Duodenal mucosa (tissue), 2 donors: Measurements from ENCODE around the gene MIGA1.
A peak's percentile ranks its signal among the peaks of the same experiment; 100 is the strongest.
"Not testable (repeated sequence)": the region's sequence is repeated elsewhere in the genome, so short reads cannot be mapped to it uniquely, and the experiment has no call there.

Experiments used
- H3K27ac ChIP-seq: one replicate; pipeline ENCODE4 v1.7.0; 2013; ENCODE audit warnings: low read depth, low read length
- H3K27me3 ChIP-seq, 2 donors: one replicate each; pipeline ENCODE4 v1.7.0; 2013; ENCODE audit warnings: low read length in 2 of 2, control low read depth in 1 of 2; ENCODE audit not compliant: insufficient read depth in 2 of 2, control insufficient read depth in 1 of 2
- H3K36me3 ChIP-seq, 2 donors: one replicate each; pipeline ENCODE4 v1.7.0; 2013; ENCODE audit warnings: low read length in 2 of 2, control low read depth in 1 of 2; ENCODE audit not compliant: insufficient read depth in 2 of 2, control insufficient read depth in 1 of 2
- H3K4me1 ChIP-seq, 2 donors: one replicate each; pipeline ENCODE4 v1.7.0; 2013; ENCODE audit warnings: low read length in 2 of 2, control low read depth in 1 of 2; ENCODE audit not compliant: insufficient read depth in 2 of 2, control insufficient read depth in 1 of 2
- H3K4me3 ChIP-seq, 2 donors: one replicate each; pipeline ENCODE4 v1.7.0; 2013; ENCODE audit warnings: low read length in 2 of 2, low read depth in 1 of 2
- H3K9ac ChIP-seq, 2 donors: one replicate each; pipeline ENCODE4 v1.7.0; 2013; ENCODE audit warnings: low read length in 2 of 2, low read depth in 1 of 2
- H3K9me3 ChIP-seq, 2 donors: one replicate each; pipeline ENCODE4 v1.7.0; 2013; ENCODE audit warnings: low read length in 2 of 2, control low read depth in 1 of 2; ENCODE audit not compliant: control insufficient read depth in 1 of 2

The MIGA1 gene

GRCh38 chr1:77759071-77760028 lies 20.1 kb upstream of the MIGA1 start, which contains the start of gene USP33:
Gene USP33, minus strand, starts transcription at chr1:77759852. Its CDS starts 18,155 bp downstream, at chr1:77741697.
- Histone ChIP-seq H3K4me1 (peaks cover 2 to 24% of the 10 kb centered on the region in 2 donors), H3K9ac (peak within 1 kb of the TSS; percentile 81 to 88), H3K9me3 (no peaks in the 10 kb centered on the region), H3K36me3 (no peaks in the 10 kb centered on the region), H3K27ac (peak within 1 kb of the TSS; percentile 83), H3K27me3 (no peaks in the 10 kb centered on the region), H3K4me3 (peak within 1 kb of the TSS; percentile 80 to 94)

DNA sequence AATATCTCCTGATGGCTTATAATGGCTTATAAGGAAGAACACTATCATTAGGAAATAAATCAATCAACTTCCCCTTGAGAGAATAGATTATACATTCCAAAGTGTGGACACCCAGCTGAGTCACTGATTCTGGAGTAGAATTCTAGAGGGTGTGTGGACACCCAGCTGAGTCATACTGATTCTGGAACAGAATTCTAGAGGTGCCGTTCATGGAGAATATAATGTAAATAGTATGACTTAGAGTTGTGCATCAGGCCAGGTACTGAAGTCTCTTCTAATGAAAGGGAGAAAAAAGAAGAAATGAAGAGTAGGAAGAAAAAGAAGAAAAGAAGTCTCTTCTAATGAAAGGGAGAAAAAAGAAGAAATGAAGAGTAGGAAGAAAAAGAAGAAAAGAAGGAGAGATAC lies 17.4 kb upstream of the MIGA1 start:
- H3K4me1 ChIP-seq = peaks cover 2 to 15% of the 10 kb centered on the region in 2 donors
- H3K27ac ChIP-seq = no peak overlapping the region
- no peak overlapping the region for H3K4me3 ChIP-seq
- no peaks in the 10 kb centered on the region for H3K9me3 ChIP-seq
- H3K27me3 ChIP-seq = no peaks in the 10 kb centered on the region
- no peak overlapping the region for H3K9ac ChIP-seq
- H3K36me3 ChIP-seq = no peaks in the 10 kb centered on the region

- Histone ChIP-seq H3K4me1 (no peaks in the 10 kb centered on the region), H3K4me3 (no peak overlapping the region), H3K36me3 (no peaks in the 10 kb centered on the region), H3K27ac (no peak overlapping the region), H3K9me3 (no peaks in the 10 kb centered on the region), H3K9ac (no peak overlapping the region), H3K27me3 (no peaks in the 10 kb centered on the region)
Measured at GRCh38 chr1:77768006-77768405, 11.4 kb upstream of the MIGA1 start.

DNA sequence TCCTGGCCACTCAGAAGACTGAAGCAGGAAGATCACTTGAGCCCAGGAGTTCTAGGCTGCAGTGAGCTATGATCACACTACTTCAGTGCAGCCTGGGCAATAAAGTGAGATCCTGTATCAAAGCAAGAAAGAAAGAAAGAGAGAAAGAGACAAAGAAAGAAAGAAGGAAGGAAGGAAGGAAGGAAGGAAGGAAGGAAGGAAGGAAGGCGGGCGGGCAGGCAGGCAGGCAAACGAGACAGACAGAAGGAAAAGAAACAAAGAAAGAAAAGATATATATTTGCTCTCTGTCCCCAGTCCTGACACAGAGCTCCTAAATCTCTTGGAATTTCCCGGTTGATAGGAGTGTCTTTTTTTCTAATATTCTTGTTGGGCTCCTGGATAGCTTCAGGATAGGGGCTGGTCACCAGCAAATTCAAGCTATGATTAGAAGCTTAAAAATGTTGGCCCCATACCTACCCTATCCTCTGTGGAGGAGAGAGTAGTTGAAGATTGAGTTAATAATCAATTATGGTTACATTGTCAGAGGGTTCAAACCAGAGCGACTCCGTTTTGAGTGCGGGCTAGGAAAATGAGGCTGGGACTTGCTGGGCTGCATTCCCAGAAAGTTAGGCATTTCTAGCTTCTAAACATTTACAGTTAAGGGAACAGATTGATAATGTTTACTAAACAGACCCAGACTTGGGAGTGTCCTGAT lies 3.3 kb upstream of the MIGA1 start:
- Histone ChIP-seq H3K9ac (no peak overlapping the region), H3K36me3 (no peaks in the 10 kb centered on the region), H3K4me1 (peaks cover 3 to 7% of the 10 kb centered on the region in 2 donors), H3K27me3 (no peaks in the 10 kb centered on the region), H3K9me3 (no peaks in the 10 kb centered on the region), H3K4me3 (no peak overlapping the region), H3K27ac (no peak overlapping the region)

DNA sequence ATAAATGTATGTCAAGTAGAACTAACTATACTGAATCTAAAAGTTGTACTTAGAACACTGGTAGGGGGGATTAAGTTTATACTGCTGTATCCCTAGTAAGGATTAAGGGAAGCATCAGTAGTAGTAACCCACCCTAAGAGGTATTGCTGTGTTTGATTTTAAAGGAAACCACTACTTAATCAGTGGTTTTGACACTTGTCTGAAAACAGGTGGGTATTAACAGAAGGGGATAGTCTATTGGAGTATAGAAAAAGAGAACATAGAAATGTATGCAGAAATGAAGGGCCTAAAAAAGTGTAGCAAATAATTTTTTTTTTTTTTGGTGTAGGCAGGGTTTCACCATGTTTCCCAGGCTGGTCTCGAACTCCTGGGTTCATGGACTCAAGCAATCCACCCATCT lies 2.2 kb downstream of the MIGA1 start:
- H3K27me3 ChIP-seq = no peaks in the 10 kb centered on the region
- H3K27ac ChIP-seq = no peak overlapping the region
- peaks cover 0 to 15% of the 10 kb centered on the region in 2 donors for H3K36me3 ChIP-seq
- H3K9ac ChIP-seq = no peak overlapping the region
- H3K4me1 ChIP-seq = peaks cover 3 to 7% of the 10 kb centered on the region in 2 donors
- H3K4me3 ChIP-seq = no peak overlapping the region
- H3K9me3 ChIP-seq = no peaks in the 10 kb centered on the region

GRCh38 chr1:77783141-77783540 lies 3.7 kb downstream of the MIGA1 start:
- peaks cover 0 to 20% of the 10 kb centered on the region in 2 donors for H3K36me3 ChIP-seq
- H3K9ac ChIP-seq = no peak overlapping the region
- H3K4me3 ChIP-seq = no peak overlapping the region
- no peaks in the 10 kb centered on the region for H3K27me3 ChIP-seq
- no peaks in the 10 kb centered on the region for H3K9me3 ChIP-seq
- H3K4me1 ChIP-seq = peaks cover 3 to 7% of the 10 kb centered on the region in 2 donors
- H3K27ac ChIP-seq = no peak overlapping the region

DNA sequence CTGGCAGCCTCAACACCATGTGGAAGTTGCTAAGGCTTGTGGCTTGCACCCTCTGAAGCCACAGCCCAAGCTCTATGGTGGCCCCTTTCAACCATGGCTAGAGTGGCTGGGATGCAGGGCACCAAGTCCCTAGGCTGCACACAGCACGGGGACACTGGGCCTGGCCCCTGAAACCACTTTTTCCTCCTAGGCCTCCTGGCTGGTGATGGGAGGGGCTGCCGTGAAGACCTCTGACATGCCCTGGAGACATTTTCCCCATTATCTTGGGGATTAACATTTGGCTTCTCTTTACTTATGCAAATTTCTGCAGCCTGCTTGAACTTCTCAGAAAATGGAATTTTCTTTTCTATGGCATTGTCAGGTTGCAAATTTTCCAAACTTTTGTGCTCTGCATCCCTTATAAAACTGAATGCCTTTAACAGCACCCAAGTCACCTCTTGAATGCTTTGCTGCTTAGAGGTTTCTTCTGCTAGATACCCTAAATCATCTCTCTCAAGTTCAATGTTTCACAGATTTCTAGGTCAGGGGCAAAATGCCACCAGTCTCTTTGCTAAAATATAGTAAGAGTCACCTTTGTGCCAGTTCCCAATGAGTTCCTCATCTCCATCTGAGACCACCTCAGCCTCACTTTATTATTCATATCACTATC lies 6.8 kb downstream of the MIGA1 start:
- not testable (repeated sequence) for H3K4me3 ChIP-seq, H3K4me1 ChIP-seq, H3K9ac ChIP-seq, H3K27me3 ChIP-seq, H3K27ac ChIP-seq, H3K9me3 ChIP-seq
- peaks cover 0 to 29% of the 10 kb centered on the region in 2 donors for H3K36me3 ChIP-seq

- Histone ChIP-seq H3K27ac (no peak overlapping the region), H3K9me3 (no peaks in the 10 kb centered on the region), H3K36me3 (peaks cover 7 to 11% of the 10 kb centered on the region in 2 donors), H3K4me1 (no peaks in the 10 kb centered on the region), H3K27me3 (no peaks in the 10 kb centered on the region), H3K9ac (no peak overlapping the region), H3K4me3 (no peak overlapping the region)
Measured at GRCh38 chr1:77794550-77794949, 15.1 kb downstream of the MIGA1 start.

DNA sequence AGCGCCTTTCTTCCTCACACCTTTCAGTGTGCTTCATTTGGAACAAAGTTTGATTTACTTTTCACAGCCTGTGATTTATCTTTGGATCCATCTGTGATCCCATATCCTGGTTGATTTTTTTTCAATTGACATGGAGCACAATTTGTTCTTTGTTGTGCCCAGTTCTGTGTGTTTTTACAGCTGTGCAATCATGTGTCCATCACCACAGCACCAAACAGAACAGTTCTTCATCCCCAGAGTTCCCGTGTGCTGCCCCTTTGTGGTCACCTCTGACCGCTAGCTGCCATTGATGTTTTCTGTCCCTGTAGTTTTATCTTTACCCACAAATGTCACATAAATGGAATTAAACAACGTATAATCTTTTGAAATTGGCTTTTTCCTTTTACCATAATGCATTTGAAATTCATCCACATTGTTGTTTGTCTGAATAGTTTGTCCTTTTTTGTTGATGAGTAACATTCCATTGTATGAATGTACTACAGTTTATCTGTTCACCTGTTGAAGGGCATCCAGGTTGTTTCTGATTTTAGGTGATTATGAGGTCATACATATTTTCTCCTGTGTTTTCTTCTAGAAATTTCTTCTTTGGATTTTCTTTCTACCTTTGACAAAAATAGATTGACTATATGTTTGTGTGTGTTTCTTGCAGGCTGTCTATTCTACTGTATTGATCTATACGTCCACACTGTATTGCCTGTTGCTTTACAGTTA lies 17.4 kb downstream of the MIGA1 start:
- Histone ChIP-seq H3K36me3 (peaks cover 6 to 7% of the 10 kb centered on the region in 2 donors), H3K9ac (no peak overlapping the region), H3K27ac (no peak overlapping the region), H3K27me3 (no peaks in the 10 kb centered on the region), H3K4me3 (no peak overlapping the region), H3K9me3 (no peaks in the 10 kb centered on the region), H3K4me1 (no peaks in the 10 kb centered on the region)
